ENCODE results near the gene CDKN2AIP.
"Not testable (repeated sequence)": the region's sequence is repeated elsewhere in the genome, so short reads cannot be mapped to it uniquely, and the experiment has no call there.

CDKN2AIP gene

DNA sequence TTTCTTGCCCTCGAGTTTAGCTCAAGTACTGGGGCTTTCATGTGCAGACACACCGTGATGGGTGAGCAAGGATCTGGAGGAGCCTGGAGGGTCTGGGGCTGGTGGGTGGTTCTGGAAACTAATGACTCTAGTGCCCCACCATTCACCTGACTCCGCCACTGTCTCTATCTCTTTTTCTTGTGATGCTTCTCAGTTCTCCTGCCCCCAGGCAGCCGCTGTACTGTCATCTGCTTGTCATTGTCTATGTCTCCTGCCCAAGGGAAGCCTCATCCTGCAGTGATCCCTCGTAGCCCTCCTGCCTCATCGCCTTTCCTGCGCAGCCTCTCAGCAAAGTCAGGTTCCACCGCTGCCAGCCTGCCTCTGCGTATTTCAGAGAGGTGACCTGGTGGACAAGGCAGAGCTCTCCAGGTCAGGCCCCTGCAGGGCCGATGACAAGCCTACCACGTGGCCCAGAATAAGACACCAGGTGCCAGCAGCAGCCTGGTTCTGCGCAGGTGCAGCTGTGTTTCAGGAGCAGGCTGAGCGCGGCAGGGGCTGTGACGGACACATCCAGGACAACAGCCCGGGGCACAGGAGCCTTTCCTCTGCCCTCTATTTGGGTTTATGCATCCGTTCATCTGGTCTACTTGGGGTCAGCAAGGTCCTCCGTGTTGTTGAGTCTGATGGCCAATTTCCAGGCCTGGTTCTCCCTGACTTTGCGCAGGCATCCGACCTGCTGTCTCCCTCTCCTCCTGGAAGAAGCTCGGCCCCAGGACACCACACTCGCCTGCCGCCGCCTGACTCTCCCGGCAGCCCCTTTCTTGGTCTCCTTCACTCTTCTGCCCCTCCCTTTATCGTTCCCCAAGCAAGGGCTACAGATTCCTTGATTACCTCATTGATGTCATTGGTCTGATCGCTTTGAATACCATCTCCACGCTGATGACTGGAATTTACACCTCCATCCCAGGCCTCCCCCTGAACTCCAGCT is 30.9 kb upstream of the CDKN2AIP start:
- DNase-seq (ENCODE audit: low spot score), result no peak

DNA sequence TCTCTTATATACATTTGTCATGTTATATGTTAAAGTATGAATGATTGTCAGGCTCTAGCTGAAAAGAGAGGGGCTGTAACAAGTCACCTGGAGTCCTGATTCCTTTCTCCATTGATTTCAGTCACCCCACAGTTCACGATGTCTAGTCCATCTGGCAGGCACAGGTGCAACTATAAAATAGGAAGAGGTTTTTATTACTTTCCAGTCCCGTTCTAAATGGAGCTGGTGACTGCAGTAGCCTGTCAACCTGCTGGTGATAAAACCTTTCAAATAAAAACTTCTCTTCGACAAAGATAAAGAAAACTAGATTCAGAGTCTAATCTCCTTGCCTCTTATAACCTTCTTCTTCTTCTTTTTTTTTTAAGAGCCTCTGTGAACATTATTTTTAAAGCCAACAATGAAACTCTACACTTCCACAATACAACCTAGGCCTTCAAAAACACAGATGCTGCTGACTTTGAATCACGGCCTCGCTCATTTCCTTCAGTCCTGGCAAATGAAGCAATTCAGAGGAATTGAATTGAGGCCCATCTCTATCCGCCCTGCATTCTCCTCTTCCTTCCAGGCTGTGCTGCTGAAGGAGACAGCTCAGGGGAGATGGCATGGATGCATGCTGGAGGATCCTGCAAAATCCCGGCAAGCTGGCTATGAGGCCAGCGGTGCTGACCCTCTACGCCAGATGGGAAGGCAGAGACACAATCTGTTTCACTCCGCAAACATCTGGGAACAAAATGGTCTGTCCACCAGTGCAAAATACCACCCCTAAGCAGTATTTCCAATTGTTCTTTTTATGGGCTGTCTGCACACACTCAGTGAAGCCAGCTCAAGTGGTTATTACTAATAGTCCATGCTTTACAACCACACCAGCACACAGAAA is 27.3 kb upstream of the CDKN2AIP start:
- DNase-seq (ENCODE audit: low spot score), result no peak

DNA sequence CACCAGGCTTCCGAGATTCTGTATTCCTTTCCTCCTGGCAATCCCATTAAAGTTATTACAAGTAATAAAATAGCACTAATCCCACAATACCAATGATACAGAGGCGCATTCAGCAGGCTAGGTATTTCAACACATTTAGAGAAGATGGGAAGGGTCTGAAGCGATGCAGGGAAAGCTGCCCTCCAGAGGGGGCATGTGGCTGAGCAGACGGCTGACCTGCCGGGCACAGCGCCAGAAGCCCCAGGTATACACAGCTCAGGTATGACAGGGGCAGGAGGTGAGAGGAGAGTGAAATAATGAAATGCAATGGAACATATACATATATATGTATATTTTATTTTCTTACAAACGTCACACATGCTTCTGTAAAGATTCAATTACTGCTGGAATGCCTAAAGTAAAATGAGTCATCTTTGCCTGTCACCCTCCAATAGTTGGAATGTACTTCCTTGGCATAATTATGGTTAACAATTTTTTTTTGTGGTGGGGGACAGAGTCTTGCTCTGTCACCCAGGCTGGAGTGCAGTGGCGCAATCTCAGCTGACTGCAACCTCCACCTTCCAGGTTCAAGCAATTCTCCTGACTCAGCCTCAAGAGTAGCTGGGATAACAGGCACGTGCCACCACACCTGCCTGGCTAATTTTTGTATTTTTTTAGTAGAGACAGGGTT is 21.3 kb upstream of the CDKN2AIP start:
- peak; percentile 37 for DNase-seq (ENCODE audit: low spot score)

DNA sequence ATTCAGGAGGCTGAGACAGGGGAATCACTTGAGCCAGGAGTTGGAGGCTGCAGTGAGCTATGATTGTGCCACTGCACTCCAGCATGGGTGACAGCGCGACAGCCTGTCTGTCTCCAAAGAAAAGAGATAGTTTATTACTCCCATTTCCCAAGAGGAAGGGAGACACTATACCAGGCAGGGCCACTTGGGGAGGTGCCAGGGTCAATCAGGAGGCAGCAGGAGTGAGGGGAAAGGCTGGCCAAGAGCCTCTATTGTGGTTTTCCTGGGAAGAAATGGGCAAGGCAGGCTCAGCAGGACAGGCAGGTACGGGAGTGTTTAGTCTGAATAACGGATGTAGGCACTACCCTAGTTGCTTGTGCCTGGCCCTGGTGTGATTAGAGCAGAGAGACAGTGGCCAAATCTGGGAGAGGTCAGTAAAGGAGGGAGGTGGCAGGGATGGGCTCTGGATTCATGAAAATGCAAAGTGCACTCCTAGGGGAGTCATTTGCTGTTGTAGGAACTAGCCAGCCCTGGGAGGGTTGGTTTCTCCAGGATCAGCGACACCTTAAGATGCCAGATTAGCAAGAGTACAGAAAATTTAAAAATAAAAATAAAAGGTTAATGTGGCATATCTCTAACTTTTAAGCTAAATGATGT is 20.2 kb upstream of the CDKN2AIP start:
- DNase-seq (ENCODE audit: low spot score), result no peak

DNA sequence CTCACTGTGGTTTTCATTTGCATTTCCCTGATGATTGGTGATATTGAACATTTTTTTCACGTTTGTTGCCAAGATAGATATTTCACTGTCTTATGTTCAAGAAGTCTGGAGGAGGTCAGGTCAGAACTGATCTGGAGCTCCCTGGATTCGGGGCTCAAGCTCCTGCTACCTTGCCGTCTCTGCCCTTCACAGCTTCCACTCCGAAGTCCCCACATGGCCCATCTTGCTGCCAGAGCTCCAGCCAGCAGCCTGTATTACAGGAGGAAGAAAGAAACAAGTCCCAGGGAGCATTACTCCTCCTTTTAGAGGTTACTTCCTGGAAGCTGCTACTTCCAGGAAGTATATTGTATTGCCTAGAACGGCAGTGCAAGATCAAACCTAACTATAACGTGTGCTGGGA is 17.9 kb upstream of the CDKN2AIP start:
- no peak for DNase-seq (ENCODE audit: low spot score)

DNA sequence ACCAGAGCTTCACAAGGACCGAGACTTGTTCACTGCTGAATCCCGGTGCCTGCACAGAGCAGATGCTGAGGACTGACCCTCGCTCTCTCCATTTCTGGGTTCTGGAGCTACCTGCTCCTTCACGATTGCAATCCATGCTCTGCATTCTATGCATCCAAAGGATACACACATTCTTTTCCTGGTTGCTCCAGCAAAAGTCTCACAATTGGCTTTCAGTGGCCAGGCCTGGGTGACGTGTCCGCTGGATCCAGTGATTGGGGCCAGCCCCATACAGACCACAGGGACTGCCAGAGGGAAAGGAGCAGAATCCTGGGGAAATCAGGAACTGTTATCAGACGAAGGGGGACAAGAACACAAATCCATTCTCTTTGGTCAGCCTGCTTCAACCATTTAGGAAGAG is 14.9 kb upstream of the CDKN2AIP start:
- DNase-seq (ENCODE audit: low spot score), result no peak

DNA sequence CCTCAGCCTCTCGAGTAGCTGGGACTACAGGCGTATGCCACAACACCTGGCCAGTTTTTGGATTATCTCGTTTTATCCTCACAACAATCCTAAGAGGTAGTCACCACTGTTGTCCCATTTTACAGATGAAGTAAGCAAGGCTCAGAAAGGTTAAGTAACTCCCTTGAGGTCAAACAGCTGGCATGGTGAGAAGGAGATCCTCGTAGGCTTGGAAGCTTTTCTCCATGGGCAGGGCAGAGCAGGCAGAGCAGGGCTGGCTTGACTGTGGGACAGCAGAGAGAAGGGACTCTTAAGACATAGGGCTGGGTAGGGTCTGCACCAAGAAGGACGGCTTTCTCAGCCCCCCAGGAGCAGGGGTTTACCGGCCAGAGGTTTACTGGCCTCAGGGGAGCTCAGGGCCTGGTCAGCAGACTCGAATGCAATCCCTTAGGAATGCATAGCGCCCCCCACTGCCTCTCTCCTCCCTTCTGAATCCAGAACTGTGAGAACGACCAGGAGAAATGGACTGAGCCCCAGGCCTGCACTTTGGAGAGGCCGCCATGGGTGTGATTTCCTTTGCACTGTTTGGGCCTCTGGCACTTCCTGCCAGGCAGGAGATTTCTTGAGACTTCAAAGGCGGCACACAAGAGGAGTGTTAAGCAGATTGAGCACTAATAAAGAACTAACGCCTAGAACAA is 14.0 kb upstream of the CDKN2AIP start:
- no peak for DNase-seq (ENCODE audit: low spot score)

DNA sequence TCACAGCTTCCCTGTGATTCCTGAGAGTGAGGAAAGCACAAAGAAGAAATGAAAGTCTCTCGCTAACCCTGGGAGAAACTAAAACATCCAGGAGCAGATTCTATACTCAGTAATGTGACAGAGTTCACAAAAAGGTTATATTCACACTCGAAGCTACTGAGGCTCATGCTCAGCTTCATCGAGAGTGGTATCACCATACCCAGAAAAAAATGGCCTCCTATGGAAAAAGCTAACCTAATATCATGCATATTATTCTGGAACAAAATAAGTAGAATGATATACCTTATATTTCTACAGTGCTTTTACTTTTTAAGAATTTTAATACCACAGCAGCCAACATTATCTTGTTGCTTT is 13.5 kb upstream of the CDKN2AIP start:
- DNase-seq (ENCODE audit: low spot score), result no peak

DNA sequence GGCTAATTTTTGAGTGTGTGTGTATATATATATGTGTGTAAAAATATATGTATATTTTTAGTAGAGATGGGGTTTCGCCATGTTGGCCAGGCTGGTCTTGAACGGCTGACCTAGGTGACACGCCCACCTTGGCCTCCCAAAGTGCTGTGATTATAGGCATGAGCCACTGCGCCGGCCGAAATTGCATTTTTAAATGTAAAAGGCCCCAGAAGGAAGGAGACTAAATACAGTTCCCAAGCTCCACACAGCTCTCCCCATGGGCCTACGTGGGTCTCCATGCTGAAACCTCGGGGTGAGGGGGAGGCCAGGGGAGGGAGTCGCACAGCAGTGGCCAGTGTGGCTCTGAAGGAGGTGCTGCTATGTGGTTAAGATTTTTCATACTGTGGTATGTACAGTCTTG is 12.8 kb upstream of the CDKN2AIP start:
- DNase-seq (ENCODE audit: low spot score), result no peak

DNA sequence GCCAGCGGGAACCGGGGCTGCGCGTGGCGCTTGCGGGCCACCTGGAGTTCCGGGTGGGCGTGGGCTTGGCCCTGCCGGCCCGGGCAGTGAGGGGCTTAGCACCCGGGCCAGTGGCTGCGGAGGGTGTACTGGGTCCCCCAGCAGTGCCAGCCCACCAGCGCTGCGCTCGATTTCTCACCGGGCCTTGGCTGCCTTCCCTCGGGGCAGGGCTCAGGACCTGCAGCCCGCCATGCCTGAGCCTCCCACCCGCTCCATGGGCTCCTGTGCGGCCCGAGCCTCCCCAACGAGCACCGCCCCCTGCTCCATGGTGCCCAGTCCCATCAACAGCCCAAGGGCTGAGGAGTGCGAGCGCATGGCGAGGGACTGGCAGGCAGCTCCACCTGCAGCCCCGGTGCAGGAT is 11.3 kb upstream of the CDKN2AIP start:
- DNase-seq (ENCODE audit: low spot score), result not testable (repeated sequence)

DNA sequence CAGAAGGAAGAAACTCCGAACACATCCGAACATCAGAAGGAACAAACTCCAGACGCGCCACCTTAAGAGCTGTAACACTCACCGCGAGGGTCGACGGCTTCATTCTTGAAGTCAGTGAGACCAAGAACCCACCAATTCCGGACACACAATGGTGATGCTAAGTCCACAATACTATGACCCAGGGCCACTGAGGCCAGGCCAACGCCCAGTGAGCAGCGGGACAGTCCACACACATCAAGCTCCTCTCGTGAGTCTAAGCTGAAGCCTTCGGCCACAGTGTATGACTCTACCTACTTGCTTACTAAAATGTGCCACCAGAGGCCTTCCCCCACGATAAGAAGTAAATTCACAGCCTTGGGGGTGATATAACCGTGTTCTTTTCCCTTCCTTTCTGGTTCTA is 10.2 kb upstream of the CDKN2AIP start:
- DNase-seq (ENCODE audit: low spot score), result no peak

DNA sequence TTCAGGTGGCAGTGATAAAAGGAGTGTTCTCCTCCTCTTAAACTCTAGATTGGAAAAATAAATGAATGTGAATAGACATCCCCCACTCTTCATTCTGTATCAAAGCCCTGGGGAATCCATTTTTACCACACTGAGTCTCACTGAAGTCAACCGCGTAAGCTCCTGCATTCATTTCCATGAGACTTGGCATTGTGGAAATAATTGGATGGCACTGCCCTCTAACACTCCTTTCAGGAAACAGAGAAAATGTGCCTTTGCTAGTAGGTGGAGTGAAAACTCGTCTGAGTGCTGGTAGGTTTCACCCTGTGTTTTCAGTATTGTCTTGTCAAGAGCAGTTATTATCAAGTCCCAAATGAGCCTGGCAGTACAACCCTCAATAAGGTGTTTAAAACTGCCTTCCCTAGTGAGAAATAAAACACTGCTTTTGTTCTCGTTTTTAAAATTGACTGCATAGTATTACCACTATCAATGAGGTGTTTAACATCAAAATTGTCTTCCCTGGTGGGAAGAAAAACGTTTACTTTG is 9.7 kb upstream of the CDKN2AIP start:
- DNase-seq (ENCODE audit: low spot score), result no peak

DNA sequence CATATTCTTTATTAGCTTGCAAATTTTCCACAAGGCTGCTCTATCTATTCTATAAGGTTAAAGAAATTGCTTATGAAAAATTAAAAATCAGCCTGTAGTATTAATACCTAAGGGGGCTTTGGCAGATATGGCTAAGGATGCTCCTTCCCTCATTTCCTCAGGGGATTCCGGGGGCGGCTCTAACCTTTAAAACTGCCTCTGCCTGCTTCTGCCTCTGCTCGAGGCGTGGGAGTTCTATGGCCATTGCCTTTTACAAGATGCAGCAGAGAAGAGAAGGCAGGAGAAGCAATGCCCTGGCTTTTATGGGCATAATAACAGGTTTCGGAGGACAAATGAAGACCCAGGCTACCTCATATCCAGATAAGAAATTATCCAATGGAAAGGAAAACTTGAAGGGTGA is 8.6 kb upstream of the CDKN2AIP start:
- DNase-seq (ENCODE audit: low spot score), result no peak

DNA sequence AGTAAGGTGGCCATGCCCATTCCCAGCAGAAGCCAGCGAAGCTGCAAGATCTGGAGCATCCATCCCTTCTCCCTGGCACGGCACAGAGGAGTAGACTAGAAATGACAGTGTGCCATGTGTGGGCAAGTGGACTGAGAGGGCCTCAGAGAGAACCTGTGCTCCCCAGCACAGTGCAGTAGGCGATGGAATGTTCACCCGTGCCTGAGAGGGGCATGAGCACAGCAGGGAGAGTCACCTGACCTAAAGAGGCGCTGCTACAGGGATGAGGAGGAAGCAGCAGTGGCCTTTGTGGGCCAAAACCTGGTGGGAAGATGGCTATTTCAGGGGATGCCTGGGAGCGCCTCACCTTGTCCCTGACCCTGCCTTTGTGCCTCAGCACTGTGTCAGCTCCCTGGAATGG is 8.0 kb upstream of the CDKN2AIP start:
- DNase-seq (ENCODE audit: low spot score), result no peak

DNA sequence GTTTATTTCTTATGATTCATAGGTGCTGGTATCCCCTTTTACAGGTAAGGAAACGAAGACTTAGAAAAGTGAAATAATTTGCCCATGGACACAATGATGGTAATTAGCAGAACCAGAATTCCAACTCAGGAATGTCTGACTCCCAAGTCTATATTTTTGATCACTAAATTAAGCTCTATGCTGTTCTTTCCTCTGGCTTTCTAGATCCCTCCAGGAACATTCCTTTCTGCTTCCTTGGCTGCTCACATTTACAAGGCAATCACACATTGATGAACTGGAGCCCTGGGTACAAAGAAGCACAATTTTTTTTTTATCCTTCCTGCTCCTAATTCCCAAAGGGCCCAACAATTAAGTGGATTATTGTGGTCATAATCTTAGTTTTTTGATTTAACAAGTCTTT is 7.0 kb upstream of the CDKN2AIP start:
- DNase-seq (ENCODE audit: low spot score), result no peak

DNA sequence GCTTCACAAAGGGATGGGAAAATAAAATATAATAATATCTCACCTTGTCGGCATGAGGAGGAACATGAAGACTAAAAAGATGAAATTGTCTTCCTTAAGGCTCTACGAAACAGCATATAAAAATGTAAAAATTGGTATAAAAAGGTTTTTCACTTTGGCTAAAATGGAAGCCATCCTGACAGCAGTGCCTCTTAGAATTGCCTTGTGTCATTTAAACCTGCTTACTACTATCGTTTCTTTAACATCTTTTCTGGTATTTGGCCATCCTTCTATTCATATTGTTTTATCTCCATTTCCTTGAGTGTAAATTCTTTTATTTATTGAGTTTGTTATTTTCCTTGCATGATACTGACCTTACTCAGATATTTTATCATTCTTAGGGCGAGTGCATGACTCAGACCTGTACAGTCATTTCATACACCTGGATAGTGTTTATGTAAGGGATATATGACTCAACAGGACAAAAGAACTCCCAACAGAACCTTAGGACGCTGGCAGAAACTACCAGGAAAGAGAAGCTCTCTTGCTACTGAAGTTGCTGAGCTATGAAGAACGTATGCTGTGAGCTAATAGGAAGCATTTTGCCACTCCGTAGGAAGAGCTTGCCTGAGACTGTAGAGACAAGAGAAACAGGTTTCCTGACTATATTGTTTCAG is 5.8 kb upstream of the CDKN2AIP start:
- peak; percentile 94 for DNase-seq (ENCODE audit: low spot score)

DNA sequence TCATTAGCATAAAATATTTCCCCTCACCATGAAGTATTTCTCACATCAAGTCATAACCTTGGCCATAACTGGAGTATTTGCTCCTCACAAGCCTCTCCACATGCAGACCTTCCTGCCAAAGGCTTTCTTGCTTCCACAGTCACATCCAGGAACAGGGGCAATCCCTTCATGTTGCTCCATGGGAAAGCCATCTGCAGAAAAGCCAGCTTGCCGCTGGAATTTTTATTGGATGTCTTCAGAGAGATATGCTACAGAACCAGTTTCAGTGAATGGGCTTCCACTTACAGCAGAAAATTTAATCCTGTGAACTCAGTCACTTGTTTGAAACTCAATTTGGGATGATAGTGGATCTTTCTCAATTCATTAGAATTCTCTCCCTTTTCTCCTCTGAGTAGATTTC is 3.2 kb upstream of the CDKN2AIP start:
- DNase-seq (ENCODE audit: low spot score), result no peak

DNA sequence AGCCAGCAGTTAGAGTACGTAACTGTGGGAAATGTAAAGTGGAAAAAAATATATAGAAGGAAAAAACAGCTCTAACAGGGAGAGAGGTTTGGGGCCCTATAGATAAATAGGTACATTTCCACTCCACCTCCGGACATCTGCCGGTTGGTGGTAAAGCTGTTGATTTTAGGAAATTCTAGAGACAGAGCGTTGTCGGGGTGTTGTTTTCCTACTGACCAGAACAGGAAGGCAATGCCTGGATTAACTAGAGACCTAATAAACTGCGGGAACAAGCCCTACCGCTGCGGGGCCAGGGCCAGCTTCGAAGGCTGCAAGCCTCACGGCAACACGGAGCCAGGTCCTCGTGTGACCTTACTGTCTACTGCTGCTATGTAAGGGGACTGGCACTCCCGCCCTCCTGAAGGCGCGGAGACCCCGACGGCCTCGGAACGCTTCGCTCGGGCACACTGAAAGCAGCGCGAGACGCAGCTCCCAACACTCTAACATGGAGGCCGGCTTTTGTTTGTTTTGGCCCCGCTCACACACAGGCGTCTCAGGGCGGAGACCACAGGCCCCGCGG is 702 bp upstream of the CDKN2AIP start:
- DNase-seq (ENCODE audit: low spot score), result peak; percentile 73

DNA sequence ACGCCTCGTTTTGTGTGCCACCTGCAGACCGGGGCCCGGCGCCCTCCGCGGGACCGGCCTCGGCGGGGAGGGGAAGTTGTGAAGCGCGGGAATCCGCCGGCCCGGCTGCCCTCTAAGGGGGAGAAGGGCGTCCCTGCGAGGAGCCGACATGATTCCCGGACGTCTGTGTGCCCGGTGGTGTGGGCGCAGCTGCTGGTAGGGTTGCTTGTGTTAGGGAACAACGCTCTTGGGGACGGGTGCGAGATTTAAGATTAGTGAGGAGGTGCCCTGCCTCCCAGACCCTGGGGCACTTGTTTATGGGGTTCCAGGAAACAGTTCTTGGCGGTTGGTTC is 627 bp downstream of the CDKN2AIP start:
- peak; percentile 46 for DNase-seq (ENCODE audit: low spot score)

DNA sequence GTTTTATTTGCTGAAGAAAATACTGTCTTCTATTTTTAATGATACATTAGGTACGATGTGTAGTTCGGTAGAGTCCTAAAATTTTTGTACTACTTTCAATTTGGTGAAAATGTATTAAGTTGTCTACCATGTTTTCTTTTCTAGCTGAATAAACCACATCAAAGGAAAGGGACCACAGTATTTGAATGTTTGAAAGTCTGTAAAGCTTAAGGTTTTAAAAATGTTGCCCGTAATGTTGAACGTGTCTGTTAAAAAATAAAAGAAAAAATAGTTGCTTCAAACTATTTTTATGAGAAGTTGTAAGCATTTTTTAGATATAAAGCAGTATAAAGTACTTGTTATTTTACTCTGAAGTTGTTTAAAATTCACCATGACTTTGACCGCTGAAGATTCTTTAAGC is 3.2 kb downstream of the CDKN2AIP start:
- DNase-seq (ENCODE audit: low spot score), result no peak

DNA sequence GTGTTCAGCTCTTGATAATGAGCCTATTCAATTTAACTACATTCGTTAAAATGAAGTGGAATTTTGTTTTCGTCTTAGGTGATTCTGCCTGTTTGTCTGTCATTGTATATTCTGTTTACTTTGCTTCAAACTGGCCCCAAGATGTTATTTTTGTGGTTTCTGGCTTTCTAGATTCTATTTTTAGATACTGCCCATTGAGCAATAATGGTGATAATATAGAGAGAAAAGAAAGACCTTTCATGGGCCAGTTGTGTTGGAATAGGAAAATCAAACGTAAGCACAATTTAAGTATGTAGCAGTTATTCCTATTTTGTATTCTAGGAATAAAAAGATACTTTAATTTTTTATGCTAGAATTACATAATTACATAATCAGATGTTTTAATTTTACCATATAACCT is 4.0 kb downstream of the CDKN2AIP start:
- no peak for DNase-seq (ENCODE audit: low spot score)

All from RKO (cell line).